Calu3 (cell line): Measurements from ENCODE around the gene OR4D6. TPM values are rescaled to one million over a fixed set of nuclear protein-coding genes. Genes with fewer than 3 reads are reported as not detected.

Source experiments
- Bru-seq: library from RNA; stranded (reverse); fragments of 400-500 nt; gene quantifications from one replicate; lab custom pipeline; 2021; lab: Mats Ljungman, UMichigan
- BruChase-seq, 2 experiments: library from RNA; stranded (reverse); fragments of 400-500 nt; gene quantifications; one replicate each; lab custom pipeline; 2021; lab: Mats Ljungman, UMichigan
- BruUV-seq: library from RNA; stranded (reverse); fragments of 400-500 nt; replicated peaks from 2 replicates; lab custom pipeline; 2021; lab: Mats Ljungman, UMichigan
- CTCF ChIA-PET: fragments of 300-600 bp; sonication (Branson Sonifier 250); formaldehyde crosslinking; loops from one replicate; lab custom pipeline; 2022; ENCODE audit warnings: antibody characterized with exemption; lab: Charles Lee
- DNase-seq: peaks from one replicate; pipeline ENCODE4 v3.0.0; 2022
- H3K27ac Mint-ChIP-seq: one replicate; pipeline ENCODE4 v1.8.0; 2022; ENCODE audit warnings: mixed read lengths; ENCODE audit not compliant: unreplicated experiment
- H3K27me3 Mint-ChIP-seq: one replicate; pipeline ENCODE4 v1.8.0; 2022; ENCODE audit warnings: mixed read lengths; ENCODE audit not compliant: unreplicated experiment
- H3K36me3 Mint-ChIP-seq: one replicate; pipeline ENCODE4 v1.8.0; 2022; ENCODE audit warnings: mild to moderate bottlenecking, moderate library complexity, mixed read lengths; ENCODE audit not compliant: insufficient read depth, unreplicated experiment
- H3K4me1 Mint-ChIP-seq: one replicate; pipeline ENCODE4 v1.8.0; 2022; ENCODE audit warnings: mild to moderate bottlenecking, low read depth, mixed read lengths; ENCODE audit not compliant: unreplicated experiment
- H3K4me3 Mint-ChIP-seq: one replicate; pipeline ENCODE4 v1.8.0; 2022; ENCODE audit warnings: mild to moderate bottlenecking, low read depth, moderate library complexity, mixed read lengths; ENCODE audit not compliant: unreplicated experiment
- H3K9me3 Mint-ChIP-seq: one replicate; pipeline ENCODE4 v1.8.0; 2022; ENCODE audit warnings: low read depth, mixed read lengths; ENCODE audit not compliant: unreplicated experiment
- CTCF ChIP-seq: fragments of 200-600 bp; IDR thresholded peaks from one replicate; pipeline ENCODE4 v1.8.0; 2022; ENCODE audit warnings: antibody characterized with exemption; ENCODE audit not compliant: unreplicated experiment
- intact Hi-C: fragments of 100-400 bp; cut with micrococcal nuclease; formaldehyde crosslinking; loops from one replicate; pipeline ENCODE4 v1.10.0; 2022; ENCODE audit not compliant: unreplicated experiment
- long read RNA-seq: library from polyadenylated mRNA; stranded (forward); transcript quantifications from one replicate; pipeline ENCODE4 v2.0.0, GENCODE V29; 2022
- total RNA-seq: library from RNA; stranded (reverse); gene quantifications from 2 replicates; pipeline ENCODE4 v1.2.3, GENCODE V29; 2022

Gene OR4D6
- total RNA-seq = not detected in 2 replicates
- Bru-seq, nascent RNA = not detected
- BruChase-seq, experiment 1, labeled RNA remaining after a 6-hour chase = not detected
- BruChase-seq, experiment 2, labeled RNA remaining after a 2-hour chase = not detected
- long read RNA-seq = 0 reads

GRCh38 chr11:59456661-59457060 lies at the start of gene OR4D6:
TSS of gene OR4D6 (plus strand) at chr11:59456961. CDS start at chr11:59456961, 0 bp downstream.
- CTCF ChIA-PET = no interaction called here
- intact Hi-C loops = no loop called here
- no peaks in the 10 kb centered on the region for H3K9me3 Mint-ChIP-seq
- H3K4me1 Mint-ChIP-seq = no peaks in the 10 kb centered on the region
- DNase-seq = no peak
- BruUV-seq = no TSS peak
- H3K27ac Mint-ChIP-seq = no peak within 1 kb of the TSS
- no peaks in the 10 kb centered on the region for H3K36me3 Mint-ChIP-seq
- no peak for TF ChIP-seq CTCF
- H3K27me3 Mint-ChIP-seq = peaks cover 30% of the 10 kb centered on the region
- no peak within 1 kb of the TSS for H3K4me3 Mint-ChIP-seq

GRCh38 chr11:59413646-59414045 lies 43.1 kb upstream of the OR4D6 start:
- Mint-ChIP-seq H3K4me1 (no peaks in the 10 kb centered on the region), H3K4me3 (no peak overlapping the region), H3K27me3 (peaks cover 18% of the 10 kb centered on the region), H3K9me3 (no peaks in the 10 kb centered on the region), H3K36me3 (no peaks in the 10 kb centered on the region), H3K27ac (no peak overlapping the region)
- CTCF ChIA-PET = no interaction called here
- TF ChIP-seq CTCF = no peak
- intact Hi-C loops = no loop called here
- DNase-seq = no peak
- no TSS peak for BruUV-seq

DNA sequence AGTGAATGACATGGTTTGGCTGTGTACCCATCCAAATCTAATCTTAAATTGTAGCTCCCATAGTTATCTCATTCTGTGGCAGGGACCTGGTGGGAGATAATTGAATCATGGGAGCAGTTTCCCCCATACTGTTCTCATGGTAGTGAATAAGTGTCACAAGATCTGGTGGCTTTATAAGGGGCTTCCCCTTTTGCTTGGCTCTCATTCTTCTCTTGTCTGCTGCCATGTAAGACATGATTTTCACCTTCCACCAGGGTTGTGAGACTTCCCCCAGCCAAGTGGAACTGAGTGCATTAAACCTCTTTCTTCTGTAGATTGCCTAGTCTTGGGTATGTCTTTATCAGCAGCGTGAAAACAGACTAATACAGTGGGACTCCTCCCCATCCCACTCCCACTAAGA lies 41.6 kb upstream of the OR4D6 start:
- H3K9me3 Mint-ChIP-seq = no peaks in the 10 kb centered on the region
- no peak overlapping the region for H3K27ac Mint-ChIP-seq
- H3K27me3 Mint-ChIP-seq = peaks cover 18% of the 10 kb centered on the region
- CTCF ChIA-PET = interaction anchor here (0.9 kb wide), 1 partner anchor 24 kb away, joined by 3 read pairs; no protein-coding TSS in a partner anchor
- intact Hi-C loops = no loop called here
- TF ChIP-seq CTCF = no peak
- no TSS peak for BruUV-seq
- no peak for DNase-seq
- H3K36me3 Mint-ChIP-seq = no peaks in the 10 kb centered on the region
- no peak overlapping the region for H3K4me3 Mint-ChIP-seq
- H3K4me1 Mint-ChIP-seq = no peaks in the 10 kb centered on the region

- Mint-ChIP-seq H3K36me3 (no peaks in the 10 kb centered on the region), H3K4me3 (no peak overlapping the region), H3K9me3 (no peaks in the 10 kb centered on the region), H3K4me1 (no peaks in the 10 kb centered on the region), H3K27me3 (peaks cover 19% of the 10 kb centered on the region), H3K27ac (no peak overlapping the region)
- CTCF ChIA-PET = no interaction called here
- BruUV-seq = no TSS peak
- DNase-seq = no peak
- no peak for TF ChIP-seq CTCF
- intact Hi-C loops = no loop called here
Observed at GRCh38 chr11:59416613-59417012, 40.1 kb upstream of the OR4D6 start.
